Loucy (cell line): ENCODE data around the gene PFDN1.

Experiments
- H2AFZ ChIP-seq: fragments of 200-600 bp; sonication (generic); 2 replicates; pipeline ENCODE4 v1.6.0; 2016; ENCODE audit warnings: antibody characterized with exemption, mild to moderate bottlenecking, low read length, moderate library complexity
- H3F3A ChIP-seq: fragments of 200-600 bp; 2 replicates; pipeline ENCODE4 v1.6.0; 2016; ENCODE audit warnings: antibody characterized with exemption, low read depth, mild to moderate bottlenecking
- H3K27me3 ChIP-seq: fragments of 200-600 bp; sonication (generic); 2 replicates; pipeline ENCODE4 v1.6.1; 2014; ENCODE audit warnings: low read length, mild to moderate bottlenecking; ENCODE audit not compliant: insufficient read depth, poor library complexity, severe bottlenecking
- H3K36me3 ChIP-seq: fragments of 200-600 bp; sonication (generic); 2 replicates; pipeline ENCODE4 v1.6.1; 2016; ENCODE audit warnings: low read length; ENCODE audit not compliant: insufficient read depth
- H3K4me1 ChIP-seq: fragments of 200-600 bp; sonication (generic); 2 replicates; pipeline ENCODE4 v1.5.1; 2014; ENCODE audit warnings: low read length, mild to moderate bottlenecking; ENCODE audit not compliant: insufficient read depth, poor library complexity, severe bottlenecking
- H3K4me2 ChIP-seq: fragments of 200-600 bp; sonication (generic); 2 replicates; pipeline ENCODE4 v1.6.0; 2014; ENCODE audit warnings: antibody characterized with exemption, low read length, low read depth, mild to moderate bottlenecking; ENCODE audit not compliant: poor library complexity, severe bottlenecking
- H3K4me3 ChIP-seq: fragments of 200-600 bp; sonication (generic); 2 replicates; pipeline ENCODE4 v1.5.1; 2014; ENCODE audit warnings: low read length, mild to moderate bottlenecking, mixed read lengths; ENCODE audit not compliant: poor library complexity, severe bottlenecking
- H3K79me2 ChIP-seq: fragments of 200-600 bp; sonication (generic); 2 replicates; pipeline ENCODE4 v1.6.1; 2014; ENCODE audit warnings: low read length; ENCODE audit not compliant: insufficient read depth
- H3K9ac ChIP-seq: fragments of 200-600 bp; sonication (generic); 2 replicates; pipeline ENCODE4 v1.6.0; 2014; ENCODE audit warnings: mild to moderate bottlenecking, low read depth, low read length, moderate library complexity; ENCODE audit not compliant: poor library complexity, severe bottlenecking
- H3K9me2 ChIP-seq: fragments of 200-600 bp; sonication (generic); replicated peaks from 2 replicates; pipeline ENCODE4 v1.6.1; 2016; ENCODE audit warnings: low read depth, low read length, mixed read lengths
- H3K9me3 ChIP-seq: fragments of 200-600 bp; sonication (generic); 2 replicates; pipeline ENCODE4 v1.6.1; 2014; ENCODE audit warnings: mild to moderate bottlenecking, antibody characterized with exemption, low read length, low read depth; ENCODE audit not compliant: insufficient read depth
- H4K20me1 ChIP-seq: fragments of 200-600 bp; sonication (generic); 2 replicates; pipeline ENCODE4 v1.6.0; 2014; ENCODE audit warnings: antibody characterized with exemption, low read length, mild to moderate bottlenecking; ENCODE audit not compliant: insufficient read depth, poor library complexity, severe bottlenecking
- EZH2phosphoT487 ChIP-seq: fragments of 200-600 bp; IDR thresholded peaks from 2 replicates; pipeline ENCODE4 v1.6.1; 2018; ENCODE audit warnings: antibody characterized with exemption, mild to moderate bottlenecking, moderate library complexity, borderline replicate concordance
- TF ChIP-seq, protein P1 (sequence below): fragments of 200-600 bp; sonication (generic); conservative IDR thresholded peaks from 2 replicates; pipeline ENCODE4 v1.5.1; 2014; ENCODE audit warnings: mild to moderate bottlenecking, antibody characterized with exemption, low read length

PFDN1 gene

DNA sequence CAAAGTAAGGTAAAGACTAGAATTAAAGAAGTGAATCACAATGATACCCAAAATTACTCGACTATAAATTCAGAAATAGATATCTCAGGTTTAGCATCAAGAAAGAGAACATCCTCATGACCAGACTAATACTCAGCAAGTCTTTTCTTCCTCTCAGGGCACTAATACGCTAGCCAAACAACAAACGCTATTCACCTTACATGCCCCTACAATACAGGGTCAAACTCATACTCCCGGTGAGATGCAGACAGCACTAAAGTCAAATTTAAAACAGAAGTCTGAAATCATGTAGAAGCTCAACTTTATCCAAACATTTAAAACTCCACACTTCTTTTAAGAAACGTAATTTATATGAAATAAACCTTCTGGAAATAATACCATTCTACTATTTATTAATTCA is 5.6 kb downstream of the PFDN1 start:
- peak overlapping the region; percentile 56 for H3K4me3 ChIP-seq
- peaks cover 30% of the 10 kb centered on the region for H4K20me1 ChIP-seq
- H3K27me3 ChIP-seq, result no peaks in the 10 kb centered on the region
- H3K9ac ChIP-seq, result no peak overlapping the region
- no peak overlapping the region for H2AFZ ChIP-seq
- peaks cover 57% of the 10 kb centered on the region for H3K4me1 ChIP-seq
- no peaks in the 10 kb centered on the region for H3K9me2 ChIP-seq
- no peaks in the 10 kb centered on the region for H3F3A ChIP-seq
- H3K36me3 ChIP-seq, result no peaks in the 10 kb centered on the region
- H3K79me2 ChIP-seq, result peaks cover 76% of the 10 kb centered on the region
- H3K4me2 ChIP-seq, result peak overlapping the region; percentile 68
- TF ChIP-seq, protein P1, sequence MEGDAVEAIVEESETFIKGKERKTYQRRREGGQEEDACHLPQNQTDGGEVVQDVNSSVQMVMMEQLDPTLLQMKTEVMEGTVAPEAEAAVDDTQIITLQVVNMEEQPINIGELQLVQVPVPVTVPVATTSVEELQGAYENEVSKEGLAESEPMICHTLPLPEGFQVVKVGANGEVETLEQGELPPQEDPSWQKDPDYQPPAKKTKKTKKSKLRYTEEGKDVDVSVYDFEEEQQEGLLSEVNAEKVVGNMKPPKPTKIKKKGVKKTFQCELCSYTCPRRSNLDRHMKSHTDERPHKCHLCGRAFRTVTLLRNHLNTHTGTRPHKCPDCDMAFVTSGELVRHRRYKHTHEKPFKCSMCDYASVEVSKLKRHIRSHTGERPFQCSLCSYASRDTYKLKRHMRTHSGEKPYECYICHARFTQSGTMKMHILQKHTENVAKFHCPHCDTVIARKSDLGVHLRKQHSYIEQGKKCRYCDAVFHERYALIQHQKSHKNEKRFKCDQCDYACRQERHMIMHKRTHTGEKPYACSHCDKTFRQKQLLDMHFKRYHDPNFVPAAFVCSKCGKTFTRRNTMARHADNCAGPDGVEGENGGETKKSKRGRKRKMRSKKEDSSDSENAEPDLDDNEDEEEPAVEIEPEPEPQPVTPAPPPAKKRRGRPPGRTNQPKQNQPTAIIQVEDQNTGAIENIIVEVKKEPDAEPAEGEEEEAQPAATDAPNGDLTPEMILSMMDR, result no peak
- no peak for TF ChIP-seq EZH2phosphoT487
- no peaks in the 10 kb centered on the region for H3K9me3 ChIP-seq

DNA sequence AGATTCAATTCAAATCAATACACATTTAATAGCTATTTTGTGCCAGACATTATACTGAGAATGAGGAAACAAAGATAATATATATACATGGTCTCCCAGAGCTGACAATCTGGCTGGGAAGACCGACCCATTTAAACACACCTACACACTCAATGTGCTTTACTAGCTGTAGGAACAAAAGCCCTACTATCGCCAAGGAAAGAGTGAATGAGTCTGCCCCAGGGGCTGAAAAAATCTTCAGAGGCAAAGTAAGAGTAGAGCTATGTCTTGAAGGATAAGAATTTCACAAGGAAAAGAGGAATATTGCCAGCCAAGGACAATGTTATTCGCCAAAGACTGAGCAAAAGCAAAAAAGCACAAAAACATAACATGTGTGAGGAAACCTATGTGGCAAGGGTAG is 6.6 kb downstream of the PFDN1 start:
- TF ChIP-seq EZH2phosphoT487, result no peak
- TF ChIP-seq, protein P1, result no peak
- H3K4me1 ChIP-seq, result peaks cover 47% of the 10 kb centered on the region
- H3K36me3 ChIP-seq, result no peaks in the 10 kb centered on the region

DNA sequence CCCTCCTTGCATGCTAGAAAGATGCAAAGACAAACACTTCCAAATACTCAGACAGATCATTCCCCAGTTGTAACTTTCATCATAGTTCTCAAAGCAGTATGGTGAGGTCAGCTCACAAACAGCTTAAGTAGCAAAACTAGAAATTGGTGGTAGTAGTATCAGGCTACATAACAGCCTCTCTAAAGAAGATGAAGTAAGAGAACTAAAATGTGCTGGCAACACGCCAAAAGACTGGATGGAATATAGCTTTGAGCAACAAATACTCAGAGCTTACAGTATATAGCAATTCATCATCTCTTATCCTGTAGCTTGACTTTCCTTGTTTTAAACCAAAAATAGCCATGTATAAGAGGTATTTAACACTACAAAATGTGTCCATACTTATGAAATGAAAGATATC is 7.5 kb downstream of the PFDN1 start:
- H3K9me2 ChIP-seq, result no peaks in the 10 kb centered on the region
- no peaks in the 10 kb centered on the region for H3K27me3 ChIP-seq
- H3K4me3 ChIP-seq, result no peak overlapping the region
- TF ChIP-seq EZH2phosphoT487, result no peak
- TF ChIP-seq, protein P1, result no peak
- H3F3A ChIP-seq, result no peaks in the 10 kb centered on the region
- H2AFZ ChIP-seq, result no peak overlapping the region
- no peaks in the 10 kb centered on the region for H3K36me3 ChIP-seq
- peaks cover 75% of the 10 kb centered on the region for H3K79me2 ChIP-seq
- no peak overlapping the region for H3K9ac ChIP-seq
- peaks cover 44% of the 10 kb centered on the region for H3K4me1 ChIP-seq
- peaks cover 27% of the 10 kb centered on the region for H4K20me1 ChIP-seq
- no peaks in the 10 kb centered on the region for H3K9me3 ChIP-seq
- H3K4me2 ChIP-seq, result peak overlapping the region; percentile 53

More for the DNA sequence above, 6.6 kb downstream of the PFDN1 start:
- Histone ChIP-seq H4K20me1 (peaks cover 22% of the 10 kb centered on the region), H3K9me3 (no peaks in the 10 kb centered on the region), H3K9ac (peak overlapping the region; percentile 48), H2AFZ (no peak overlapping the region), H3F3A (no peaks in the 10 kb centered on the region), H3K4me3 (peak overlapping the region; percentile 56), H3K79me2 (peaks cover 75% of the 10 kb centered on the region), H3K9me2 (no peaks in the 10 kb centered on the region), H3K4me2 (peak overlapping the region; percentile 68), H3K27me3 (no peaks in the 10 kb centered on the region)
